ENCODE measurements around the gene ROR1.

Gene ROR1

DNA sequence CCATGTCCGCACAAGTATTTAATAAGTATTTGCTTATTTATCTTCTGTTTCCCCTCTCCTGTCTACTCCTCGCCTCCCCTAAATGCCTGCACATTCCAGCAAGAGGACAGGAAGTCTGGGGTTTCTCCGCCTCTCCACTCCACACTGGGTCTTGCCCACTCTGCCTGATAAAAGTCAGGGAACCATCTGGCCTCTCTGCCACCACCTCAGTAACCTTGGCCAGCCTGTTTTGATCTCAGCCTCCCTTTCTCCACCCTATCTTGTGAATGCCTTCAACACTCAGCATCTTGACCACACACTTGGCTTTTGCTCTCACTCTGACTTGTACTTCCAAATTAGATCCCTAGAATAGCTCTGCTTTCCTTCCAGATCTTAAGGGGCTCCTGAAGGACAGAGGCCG lies 264.3 kb downstream of the ROR1 start:
- no peak for DNase-seq

DNA sequence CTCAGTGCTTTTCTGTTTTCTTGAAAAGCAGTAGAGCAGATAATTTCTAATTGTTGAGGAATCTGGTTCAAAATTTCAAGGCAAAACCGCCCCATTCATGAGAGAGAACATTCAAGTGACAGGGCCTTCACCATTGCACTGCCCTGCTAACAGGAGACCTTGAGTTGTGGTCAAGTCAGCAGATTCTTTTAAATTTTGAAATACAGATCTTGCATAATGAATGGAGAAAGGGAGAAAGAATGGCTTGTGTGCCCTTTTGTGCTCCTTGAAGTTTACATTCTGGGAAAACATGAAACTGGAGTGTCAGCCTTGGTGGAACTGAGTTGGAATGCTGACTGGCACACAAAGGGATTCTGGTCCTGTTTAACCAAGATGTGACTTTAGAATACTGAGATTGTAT lies 265.1 kb downstream of the ROR1 start:
- no peak for DNase-seq

DNA sequence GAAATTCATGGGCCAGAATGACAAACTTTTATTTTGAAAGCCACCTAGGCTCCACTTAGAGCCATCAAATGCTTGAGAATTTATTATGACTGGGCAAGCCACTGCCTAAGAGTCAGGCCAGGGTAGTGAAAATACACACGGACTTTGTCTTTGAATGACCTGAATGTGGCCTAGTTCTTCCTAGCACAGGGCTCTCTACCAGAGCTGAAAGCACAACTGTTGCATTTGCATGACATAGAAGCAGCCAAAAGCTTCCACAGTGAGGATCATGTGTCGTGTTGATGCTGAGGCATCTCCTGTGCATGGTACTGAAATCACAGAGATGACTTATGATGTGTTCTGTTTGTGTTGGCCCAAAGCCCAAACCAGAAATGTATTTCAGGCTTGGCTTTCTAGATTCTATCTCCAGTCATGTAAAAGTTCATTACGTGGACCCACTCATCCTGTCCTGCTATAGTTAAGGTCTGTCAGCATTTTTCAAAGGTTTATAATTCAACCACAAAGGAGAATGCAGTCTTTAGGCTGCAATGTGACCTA lies 265.6 kb downstream of the ROR1 start:
- DNase-seq, result no peak

DNA sequence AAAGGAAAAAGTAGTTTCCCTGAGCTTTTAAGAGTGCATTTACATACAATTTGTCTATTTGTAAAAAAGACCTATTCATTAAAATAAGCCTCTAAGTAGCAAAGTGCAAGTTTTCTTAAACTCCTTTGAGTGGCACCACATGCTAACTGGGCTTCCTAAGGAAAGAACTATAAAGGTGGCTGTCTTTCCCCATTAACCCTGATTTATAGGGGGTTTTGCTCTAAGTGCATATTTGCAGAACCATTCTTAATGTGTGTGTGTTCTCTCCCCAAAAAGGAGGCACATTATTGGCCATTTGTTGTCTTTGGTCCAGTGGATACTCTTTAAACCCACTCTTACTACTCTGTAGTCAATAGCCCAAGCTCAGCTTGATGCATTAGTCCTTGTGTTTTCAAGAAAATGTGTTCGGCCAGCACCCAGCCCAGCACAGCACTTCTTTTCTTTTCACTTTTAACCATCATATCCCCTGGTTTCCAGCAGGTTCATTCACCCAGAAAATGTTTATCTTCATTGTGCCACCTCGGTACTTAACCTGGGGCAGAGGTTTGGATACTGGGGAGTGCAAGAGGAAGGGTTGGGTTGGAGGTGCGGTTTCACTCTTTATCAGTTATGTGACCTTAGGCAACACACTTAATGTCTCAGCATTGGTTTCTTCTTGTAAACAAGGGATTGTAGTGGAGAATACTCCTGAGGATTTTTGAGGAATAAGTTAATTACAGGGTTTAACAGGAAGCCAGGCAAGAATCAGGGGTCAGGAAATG lies 267.7 kb downstream of the ROR1 start:
- no peak for DNase-seq

DNA sequence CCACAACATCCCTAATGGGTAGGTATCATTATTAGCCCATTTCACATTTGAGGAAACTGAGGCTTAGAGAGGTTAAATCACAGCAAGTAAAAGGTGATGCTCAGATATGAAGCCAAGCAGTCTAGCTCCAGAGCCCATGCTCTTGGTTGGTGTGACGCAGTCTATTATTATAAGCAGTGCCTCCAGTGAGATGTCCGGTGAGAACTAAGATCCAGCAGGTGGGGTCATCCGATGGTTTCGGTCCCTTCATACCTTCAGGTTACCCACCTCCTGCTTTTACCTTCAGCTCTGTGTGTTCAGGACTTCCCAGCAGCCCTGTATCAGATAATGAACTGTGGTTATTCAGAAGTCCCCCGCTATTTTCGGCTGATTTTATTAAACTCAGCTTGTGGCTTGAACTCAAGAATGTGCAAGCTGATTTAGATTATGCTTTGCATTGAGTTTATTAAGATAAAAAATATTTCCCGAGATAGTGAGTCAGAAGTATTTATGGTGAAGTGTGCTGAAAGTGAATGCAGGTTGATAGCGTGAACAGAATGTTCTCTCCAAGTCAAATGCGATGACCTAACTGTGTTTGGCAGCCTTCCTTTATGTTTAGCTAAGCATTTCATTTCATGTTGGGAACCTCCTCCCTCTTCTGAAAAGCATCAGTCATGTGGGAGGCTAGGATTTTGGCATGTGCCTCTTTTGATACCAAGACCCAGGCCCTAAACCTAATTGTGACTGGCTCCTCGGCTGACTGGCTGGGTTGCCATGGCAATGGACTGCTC lies 268.7 kb downstream of the ROR1 start:
- no peak for DNase-seq

DNA sequence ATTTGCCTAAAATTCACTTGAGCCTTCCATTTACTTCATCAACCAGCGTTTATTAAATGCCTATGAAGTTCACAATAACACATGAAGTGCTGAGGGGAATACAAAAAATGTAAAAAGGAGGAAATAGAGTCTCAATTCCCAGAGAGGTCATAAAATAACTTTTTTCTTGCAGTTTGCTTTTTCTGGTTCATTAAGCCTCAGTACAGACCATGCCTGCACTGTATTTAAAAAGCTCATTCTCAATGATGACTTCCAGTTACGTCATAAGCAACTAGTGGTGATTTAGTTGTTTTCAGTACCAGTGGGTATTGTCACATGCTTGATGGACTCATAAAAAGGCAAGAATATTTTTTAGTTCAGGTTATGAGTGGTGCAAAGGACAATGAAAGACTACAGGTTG lies 269.5 kb downstream of the ROR1 start:
- DNase-seq, result no peak

DNA sequence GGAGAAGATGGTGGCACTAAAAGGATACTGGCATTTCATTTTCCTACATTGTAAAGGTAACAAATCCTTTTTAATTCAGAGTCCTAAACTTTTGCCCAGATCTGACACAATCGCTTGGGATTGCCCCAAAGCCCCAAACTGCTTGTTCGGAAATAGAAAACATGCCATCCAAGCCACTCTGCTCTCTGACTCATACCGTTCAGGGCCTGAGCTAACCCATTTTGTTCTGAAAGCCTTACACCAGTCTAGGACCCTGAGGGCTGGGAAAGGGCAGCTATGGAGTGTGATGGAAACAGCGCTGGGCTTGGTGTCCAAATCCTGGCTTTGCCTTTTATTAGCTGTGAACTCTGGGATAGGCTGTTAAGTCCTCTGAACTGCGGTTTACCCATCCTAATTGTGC lies 270.2 kb downstream of the ROR1 start:
- DNase-seq, result no peak

DNA sequence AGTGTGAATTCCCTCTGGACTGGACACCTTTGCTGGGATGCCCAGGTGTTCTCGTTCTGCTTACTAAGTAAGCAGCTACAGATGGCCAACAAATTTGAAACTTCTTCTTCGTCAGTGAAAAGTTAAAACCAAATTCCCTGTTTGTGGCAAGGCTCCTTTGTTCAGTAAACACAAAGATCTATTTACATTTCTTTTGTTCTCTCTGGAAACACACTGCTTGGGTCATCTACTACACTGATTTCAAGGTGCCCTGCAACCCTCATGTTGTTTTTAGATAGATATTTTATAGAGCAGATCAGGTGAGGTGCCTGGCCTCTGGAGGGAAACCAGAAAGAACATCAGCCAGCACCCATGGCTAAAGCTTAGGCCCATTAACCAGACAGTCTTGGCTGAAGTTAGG lies 272.4 kb downstream of the ROR1 start:
- DNase-seq, result no peak

DNA sequence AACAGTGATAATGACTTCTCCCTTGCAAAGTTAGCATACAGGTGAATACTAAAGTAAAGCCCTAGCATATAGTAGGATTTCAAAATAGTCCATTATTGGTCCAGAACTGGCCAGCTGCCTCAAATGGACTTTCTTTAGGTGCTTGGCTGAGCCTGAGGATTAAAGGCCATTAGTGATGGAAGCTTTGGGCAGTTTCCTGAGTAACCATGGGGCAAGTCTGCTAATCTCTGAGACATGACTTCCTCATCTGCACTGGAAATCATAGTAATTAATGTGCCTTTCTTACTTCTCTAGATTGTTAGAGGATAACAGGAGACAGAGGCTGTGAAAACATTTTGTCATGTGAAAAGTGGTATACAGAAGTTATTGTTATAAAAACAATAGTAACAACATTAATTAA lies 273.1 kb downstream of the ROR1 start:
- DNase-seq, result peak; percentile 17 to 53

DNA sequence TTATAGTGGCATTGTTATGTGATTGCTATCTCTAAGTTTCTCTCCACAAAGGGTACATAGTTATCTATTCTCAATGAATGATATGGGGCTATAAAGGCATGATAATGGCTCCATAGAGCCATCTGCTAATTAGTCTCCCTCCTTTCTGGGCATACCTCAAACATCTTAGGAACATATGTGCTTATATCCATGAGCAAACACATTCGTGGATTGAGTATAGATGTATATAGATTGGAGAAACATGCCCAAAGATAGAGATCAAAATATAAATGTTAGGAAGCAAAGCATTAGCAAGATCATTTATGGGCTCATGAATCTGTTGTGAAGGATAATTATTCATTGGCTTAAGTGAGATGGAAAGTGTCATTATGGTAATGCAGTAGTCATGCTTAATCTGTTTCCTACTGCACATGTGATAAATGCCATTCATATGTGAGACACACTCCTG lies 273.8 kb downstream of the ROR1 start:
- peak in 1 of 2 experiments; percentile 69 for DNase-seq

DNA sequence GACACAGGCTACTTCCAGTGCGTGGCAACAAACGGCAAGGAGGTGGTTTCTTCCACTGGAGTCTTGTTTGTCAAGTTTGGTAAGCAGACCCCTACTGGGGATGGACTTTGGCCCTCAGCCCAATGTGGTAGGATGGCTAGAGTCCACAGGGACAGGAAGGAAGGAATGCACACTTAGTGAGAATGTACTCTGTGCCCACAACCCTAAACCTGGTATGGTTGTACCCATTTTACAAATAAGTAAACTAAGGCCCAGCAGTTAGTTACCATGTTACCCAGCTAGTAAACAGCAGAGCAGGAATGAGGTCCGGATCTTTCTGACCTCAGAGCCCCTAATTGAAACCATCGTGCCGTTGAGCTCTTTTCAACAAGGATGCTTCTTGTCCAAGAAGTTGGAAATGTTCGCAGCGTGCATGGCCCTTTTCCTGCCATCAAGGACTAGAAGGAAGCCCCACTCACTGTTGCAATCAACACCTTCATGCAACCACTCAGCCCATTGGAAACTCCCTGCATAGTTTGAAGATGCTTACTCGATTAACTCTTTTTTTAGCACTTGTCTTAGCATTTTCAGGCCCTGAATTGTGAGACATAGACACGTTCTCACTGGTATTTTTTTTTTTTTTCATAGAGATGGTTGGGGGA lies 276.2 kb downstream of the ROR1 start:
- no peak for DNase-seq

DNA sequence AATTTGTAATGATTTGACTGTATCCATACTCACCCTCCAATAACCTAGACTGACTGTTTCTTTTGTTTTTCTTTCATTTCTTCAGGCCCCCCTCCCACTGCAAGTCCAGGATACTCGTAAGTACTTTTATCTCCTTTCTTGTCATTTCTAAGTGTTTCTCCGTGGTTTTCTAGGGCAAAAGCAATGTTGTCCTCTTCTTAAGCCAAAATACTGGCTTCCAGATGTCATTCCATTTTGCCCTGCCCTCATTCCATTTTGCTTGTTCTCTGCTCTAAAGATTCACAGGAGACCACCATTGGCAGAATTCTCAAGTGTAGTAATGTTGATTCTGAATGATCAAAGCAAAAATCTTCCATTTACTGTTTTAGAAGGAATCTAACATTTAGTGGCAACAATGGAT lies 276.8 kb downstream of the ROR1 start:
- DNase-seq, result no peak

DNA sequence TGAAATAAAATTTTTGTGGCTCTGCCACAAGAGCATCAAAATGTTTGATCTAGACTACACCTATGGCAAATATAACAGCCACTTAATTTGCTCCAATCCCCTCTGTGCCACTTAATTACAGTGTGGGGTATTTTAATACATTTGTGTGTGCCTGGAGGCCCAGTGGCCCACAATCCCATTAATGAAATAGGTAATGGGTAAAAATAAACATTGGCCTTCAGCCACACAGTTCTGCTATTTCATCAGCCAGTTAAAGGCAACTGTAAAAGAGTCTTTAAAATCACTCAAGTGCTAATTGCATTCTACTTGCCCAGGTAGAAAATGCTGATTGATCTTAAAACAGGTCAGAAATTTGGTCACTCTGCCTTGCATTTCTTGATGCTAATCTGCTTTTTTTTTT lies 278.0 kb downstream of the ROR1 start:
- no peak for DNase-seq

DNA sequence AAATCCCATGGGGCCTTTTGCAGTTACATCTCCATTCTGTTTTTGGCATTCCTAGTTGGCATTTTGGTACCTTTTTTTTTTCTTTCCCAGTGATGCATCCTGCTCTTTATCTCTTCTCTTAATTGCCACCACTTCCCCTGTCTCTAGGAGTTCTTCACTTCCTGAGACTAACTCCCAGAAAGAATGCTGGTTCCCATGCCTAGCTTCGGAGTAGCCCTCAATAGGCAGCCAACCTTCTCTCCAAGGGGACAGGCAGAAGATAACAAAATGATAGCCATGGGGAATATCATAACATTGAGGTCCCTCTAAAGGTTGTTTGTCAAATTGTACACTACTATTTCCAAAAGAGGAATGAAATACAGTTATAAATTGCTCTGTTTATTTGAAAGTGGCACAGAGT lies 279.0 kb downstream of the ROR1 start:
- DNase-seq, result no peak

DNA sequence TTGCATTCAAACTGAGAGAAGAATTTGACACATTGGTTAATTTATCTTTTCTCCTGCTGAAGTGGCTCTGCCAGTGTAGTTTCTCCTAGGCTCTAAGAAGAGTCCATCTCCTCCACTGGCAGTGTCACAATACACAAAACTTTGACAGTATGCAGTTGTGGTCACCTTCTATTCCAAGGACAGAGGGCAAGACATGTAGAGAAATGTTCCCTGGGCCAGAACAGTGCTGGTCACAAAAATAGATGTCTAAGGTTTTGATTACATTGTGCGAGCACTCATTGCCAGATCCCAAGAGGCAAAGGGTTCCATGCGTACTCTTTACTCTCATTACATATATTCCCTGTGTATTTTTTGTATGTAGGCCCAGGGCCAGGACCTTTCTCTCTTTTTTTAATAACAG lies 281.5 kb downstream of the ROR1 start:
- no peak for DNase-seq

DNA sequence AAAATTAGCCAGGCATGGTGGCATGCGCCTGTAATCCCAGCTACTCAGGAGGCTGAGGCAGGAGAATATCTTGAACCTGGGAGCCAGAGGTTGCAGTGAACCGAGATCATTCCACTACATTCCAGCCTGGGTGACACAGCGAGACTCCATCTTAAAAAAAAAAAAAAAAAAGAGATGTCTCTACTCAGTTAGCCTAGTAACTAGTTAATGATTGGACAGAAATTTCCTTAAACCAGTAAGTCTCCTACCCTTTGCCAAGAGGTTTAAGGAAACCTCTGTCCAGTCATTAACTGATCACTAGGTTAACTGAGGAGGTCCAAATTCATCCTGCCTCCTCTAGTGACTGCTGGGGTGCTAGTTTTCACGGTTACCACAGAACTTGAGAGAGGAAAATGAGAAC lies 285.7 kb downstream of the ROR1 start:
- no peak for DNase-seq

DNA sequence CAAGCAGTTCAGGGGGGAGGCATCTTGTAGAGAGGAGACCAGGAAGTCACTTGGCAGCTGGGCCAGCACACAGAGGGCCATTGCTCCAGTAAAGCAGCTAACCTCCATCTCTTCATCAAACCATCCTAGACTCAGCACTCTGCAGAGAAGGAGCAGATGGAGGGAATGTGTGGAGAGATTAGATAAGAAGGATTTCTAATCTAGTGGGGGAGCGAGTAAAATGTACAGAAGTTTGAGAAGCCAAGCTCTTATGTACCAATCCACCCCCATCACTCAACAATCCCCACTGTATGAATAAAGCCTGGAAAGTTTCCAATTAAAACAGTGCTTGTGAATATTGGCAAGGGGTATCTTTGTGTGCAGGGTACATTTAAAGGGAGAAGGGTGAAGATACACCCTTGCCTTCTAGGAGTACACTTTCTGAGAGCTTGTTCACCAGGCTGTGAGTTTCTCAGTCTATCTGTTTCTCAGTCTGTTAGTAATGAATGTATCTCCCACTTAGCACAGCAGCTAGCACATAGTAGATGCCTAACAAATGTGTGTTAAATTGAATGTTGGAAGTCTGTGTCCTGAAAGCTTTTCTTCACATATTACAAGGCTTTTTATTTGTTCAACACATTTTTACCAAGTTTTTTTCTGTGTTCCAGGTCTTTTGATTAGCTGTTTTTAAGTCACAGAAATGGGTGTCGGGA lies 286.9 kb downstream of the ROR1 start:
- peak in 1 of 2 experiments; percentile 22 for DNase-seq

DNA sequence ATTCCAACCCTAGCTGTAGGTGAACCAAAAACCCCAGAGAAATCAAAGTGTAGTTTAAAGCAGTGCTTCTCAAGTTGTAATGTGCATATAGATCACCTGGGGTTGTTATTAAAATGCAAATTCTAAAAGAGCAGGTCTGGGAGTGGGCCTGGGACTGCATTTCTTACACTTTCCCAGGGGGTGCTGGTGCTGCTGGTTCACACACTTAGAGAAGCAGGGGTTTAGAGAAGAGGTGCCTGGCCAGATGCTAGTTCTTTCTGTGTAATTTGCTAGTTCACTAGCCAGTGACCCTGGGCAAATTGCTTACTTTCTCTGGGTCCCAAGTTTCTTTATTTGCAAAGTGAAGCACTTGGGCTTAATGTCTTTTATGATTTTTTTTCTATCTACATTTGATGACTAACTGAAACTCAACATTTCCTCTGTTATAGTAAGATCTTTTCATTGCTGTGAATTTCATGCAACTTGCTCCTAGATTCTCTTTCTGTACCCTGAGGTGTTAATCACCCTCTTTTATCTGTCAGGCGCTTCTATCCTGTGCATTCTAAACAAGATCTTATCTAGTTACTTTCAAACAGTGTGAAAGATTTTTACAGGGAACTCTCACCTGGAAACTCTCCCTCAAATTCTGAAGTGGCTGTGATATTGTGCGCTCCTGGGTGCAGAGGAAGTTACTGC lies 287.8 kb downstream of the ROR1 start:
- DNase-seq, result no peak

DNA sequence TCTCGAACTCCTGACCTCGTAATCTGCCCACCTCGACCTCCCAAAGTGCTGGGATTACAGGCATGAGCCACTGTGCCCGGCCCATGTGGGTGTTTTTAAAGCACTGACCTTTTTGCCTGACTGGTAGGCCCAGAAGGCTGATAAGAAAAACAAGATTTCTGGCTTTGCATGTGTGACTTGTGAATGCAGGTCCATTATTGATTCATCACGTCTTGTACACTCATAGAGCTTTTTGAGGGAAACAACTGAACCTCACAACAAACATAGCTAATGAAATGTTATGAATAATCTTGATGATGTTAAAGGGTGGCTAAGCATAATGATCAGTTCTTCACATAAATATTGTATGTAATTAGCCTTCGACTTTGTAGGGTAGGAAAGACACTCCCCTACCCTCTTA lies 288.7 kb downstream of the ROR1 start:
- no peak for DNase-seq

DNA sequence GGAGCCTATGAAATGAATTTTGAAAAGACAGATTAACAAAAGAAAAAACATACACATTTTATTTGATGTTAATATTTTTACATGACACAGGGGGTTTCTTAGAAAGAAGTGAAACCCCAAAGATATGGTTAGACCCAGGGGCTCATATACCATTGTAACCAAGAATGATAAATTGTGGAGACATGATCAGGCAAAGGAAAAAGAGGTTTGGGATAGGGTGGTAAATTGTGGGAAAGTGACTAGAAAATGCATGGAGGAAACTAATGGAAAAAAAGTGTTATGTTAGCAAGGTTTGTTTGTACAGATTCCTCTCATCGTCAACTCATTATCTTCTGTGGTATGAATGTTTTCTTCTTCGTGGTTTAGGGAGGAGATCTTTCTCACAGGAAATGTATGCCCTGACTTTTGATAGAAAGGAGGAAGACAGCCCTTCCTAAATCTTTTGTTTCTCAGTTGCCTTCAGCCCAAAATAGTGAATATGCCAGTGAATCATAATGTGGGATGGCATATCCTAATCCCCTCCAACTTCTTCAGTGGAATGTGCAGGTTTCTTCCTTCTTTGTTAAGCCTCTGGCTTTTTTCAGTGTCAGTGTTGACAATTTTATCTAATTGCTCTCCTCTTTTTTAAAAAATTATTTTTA lies 289.2 kb downstream of the ROR1 start:
- DNase-seq, result no peak

DNA sequence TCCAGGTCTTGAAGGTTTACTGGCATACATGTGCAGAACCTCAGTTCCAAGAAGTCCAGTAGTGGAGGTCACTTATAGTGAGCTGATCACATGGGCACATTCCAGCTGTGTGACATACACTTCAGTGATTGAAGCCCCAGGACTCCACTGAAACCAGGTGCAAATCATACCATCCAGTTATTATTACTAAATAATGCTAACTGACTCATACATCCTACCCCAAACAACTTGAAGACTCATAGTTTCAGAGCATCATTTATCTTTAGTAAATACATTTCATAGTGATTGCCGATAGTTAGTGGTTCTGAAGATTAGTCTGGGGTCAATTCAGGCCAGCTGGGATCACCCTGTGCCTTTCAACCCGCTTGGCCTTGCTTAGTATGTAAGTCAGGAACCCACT lies 291.8 kb downstream of the ROR1 start:
- DNase-seq, result no peak

All from NCI-H524 (cell line).